ES-I3 (cell line): ENCODE data around the gene IGBP1.

Source experiments
- H3K36me3 ChIP-seq: 2 replicates; pipeline ENCODE4 v1.6.1; 2013; ENCODE audit warnings: mild to moderate bottlenecking, low read length, control low read depth, moderate library complexity; ENCODE audit not compliant: insufficient read depth
- H3K4me1 ChIP-seq: 2 replicates; pipeline ENCODE4 v1.6.1; 2013; ENCODE audit warnings: mild to moderate bottlenecking, control low read depth, low read length; ENCODE audit not compliant: insufficient read depth
- H3K9ac ChIP-seq: 2 replicates; pipeline ENCODE4 v1.6.1; 2013; ENCODE audit warnings: low read depth, mild to moderate bottlenecking, low read length, moderate library complexity
- H3K9me3 ChIP-seq: 2 replicates; pipeline ENCODE4 v1.6.1; 2013; ENCODE audit warnings: mild to moderate bottlenecking, low read length, moderate library complexity; ENCODE audit not compliant: control insufficient read depth, insufficient read depth

IGBP1 gene

DNA sequence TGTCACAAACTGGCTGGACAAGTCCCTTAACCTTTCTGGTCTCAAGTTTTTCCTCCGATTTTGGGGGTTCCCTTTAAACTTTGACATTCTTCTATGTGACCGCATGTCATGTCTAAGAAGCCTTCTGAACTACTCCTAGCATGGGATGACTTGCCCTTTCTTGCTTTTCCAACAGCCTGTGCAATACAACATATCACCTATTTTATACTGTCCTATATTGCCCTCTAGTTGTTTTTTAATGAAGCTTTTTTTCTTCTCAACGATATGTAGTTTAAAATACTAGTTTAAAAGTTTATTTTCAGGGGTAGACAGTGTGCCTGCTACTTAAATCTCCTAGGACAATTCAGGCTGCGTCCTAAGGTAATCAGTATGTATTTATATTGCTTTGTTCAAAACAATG, 1.0 kb upstream of the IGBP1 start:
- Histone ChIP-seq H3K36me3 (peaks cover 11% of the 10 kb centered on the region), H3K9me3 (no peaks in the 10 kb centered on the region), H3K9ac (no peak overlapping the region), H3K4me1 (peaks cover 38% of the 10 kb centered on the region)

DNA sequence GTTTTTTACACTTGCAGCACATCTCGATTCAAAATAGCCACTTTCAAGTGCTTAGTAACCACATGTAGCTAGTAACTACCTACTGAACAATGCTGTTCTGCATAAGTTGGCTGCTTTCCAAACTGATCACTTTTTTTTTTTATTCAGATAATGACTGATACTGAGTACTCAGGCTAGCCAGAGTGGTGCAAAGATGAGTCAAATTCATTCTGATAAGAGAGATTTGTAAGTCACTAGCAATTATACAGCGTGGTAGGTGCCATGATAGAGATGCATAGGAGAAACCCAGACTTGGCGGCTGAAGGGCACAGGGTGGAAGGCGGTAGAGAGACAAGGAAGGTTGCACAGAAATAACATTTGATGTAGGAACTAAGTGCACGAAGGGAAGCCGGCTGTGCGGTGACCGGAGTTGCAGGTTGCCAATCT, 357 bp upstream of the IGBP1 start:
- peaks cover 11% of the 10 kb centered on the region for H3K36me3 ChIP-seq
- H3K4me1 ChIP-seq, result peaks cover 34% of the 10 kb centered on the region
- H3K9ac ChIP-seq, result peak overlapping the region; percentile 90; the same call in 1 of the 2 replicates
- no peaks in the 10 kb centered on the region for H3K9me3 ChIP-seq

DNA sequence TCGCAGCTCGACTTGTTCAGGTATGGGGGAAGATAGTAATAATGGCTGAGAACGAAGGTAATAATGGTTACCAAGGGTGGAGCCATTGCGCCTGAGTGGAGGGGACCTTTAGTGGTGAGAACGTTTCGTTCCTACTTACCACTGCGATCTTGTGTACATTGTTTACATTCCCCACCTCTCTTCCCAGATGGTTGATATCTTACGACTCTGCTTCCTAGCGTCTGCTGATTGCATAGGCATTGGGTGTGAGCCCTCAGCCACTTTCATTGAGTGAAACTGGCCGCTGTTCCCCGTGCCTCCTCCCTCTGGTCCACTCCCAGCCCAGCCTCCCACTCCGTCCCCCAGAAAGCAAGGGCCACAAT, 850 bp downstream of the IGBP1 start:
- H3K36me3 ChIP-seq, result peaks cover 11% of the 10 kb centered on the region

DNA sequence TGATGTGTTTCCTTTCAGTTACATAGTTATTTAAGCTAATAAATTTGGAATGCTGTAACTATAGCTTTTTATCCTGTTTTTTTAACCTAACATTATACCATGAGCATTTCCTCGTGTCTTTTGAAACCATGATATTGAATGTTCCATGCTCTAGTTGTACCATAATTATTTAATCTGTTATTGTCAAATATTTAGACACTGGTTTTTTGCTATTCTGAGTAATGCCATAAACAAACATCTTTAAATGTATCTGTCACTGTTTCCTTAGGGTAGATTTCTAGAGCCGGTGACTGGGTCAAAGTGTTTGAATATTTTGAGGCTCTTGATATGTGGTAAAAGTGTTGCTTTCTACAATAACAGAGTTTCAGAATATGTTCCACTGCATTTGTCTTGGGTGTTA, 5.4 kb downstream of the IGBP1 start:
- no peaks in the 10 kb centered on the region for H3K9me3 ChIP-seq
- 0 out of 2 replicates have a peak, but pooled peaks cover 8% of the 10 kb centered on the region for H3K4me1 ChIP-seq
- H3K36me3 ChIP-seq, result peaks cover 11% of the 10 kb centered on the region
- no peak overlapping the region for H3K9ac ChIP-seq

More for the DNA sequence above, 850 bp downstream of the IGBP1 start:
- H3K9me3 ChIP-seq, result no peaks in the 10 kb centered on the region
- peak overlapping the region; percentile 90 for H3K9ac ChIP-seq
- H3K4me1 ChIP-seq, result peaks cover 23% of the 10 kb centered on the region

DNA sequence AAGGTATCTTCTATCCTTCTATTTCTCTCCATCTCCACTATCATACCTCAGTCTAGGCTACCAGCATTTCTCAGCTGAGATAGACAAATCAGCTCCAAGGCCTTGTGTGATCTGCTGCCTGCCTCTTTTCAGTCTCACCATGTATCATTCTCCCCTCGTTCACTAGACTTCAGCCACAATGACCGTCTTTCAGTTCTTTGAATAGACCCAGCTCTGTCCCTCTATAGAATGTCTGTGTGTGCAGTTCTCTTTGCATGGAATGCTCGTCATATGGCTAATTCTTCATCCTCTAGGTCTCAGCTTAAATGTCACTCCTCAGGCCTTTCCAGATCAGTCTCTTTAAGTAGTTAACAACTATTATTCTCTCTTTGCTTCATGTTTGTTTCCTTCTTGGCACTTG, 6.5 kb downstream of the IGBP1 start:
- Histone ChIP-seq H3K9ac (no peak overlapping the region), H3K9me3 (no peaks in the 10 kb centered on the region), H3K4me1 (0 out of 2 replicates have a peak, but pooled peaks cover 6% of the 10 kb centered on the region), H3K36me3 (peaks cover 11% of the 10 kb centered on the region)

DNA sequence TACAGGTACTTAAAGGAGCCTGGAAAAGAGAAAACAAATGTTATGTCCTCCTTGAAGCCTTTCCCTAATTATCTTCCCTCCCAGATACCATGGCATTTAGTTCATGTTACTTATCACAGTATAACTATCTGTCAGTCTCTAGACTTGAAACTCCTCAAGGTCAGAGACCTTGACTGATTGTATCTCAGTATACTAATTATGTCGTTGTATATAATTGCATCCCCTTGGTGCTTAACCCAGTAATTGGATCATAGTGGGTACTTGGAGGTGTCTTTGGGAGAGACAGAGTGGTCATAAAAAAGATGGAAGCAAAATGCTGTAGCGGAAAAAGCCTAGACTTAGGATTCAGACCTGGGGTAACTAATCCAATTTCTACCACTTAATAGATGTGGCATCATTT, 8.1 kb downstream of the IGBP1 start:
- H3K9ac ChIP-seq, result no peak overlapping the region
- H3K4me1 ChIP-seq, result no peaks in the 10 kb centered on the region
- H3K36me3 ChIP-seq, result no peaks in the 10 kb centered on the region
- H3K9me3 ChIP-seq, result no peaks in the 10 kb centered on the region

DNA sequence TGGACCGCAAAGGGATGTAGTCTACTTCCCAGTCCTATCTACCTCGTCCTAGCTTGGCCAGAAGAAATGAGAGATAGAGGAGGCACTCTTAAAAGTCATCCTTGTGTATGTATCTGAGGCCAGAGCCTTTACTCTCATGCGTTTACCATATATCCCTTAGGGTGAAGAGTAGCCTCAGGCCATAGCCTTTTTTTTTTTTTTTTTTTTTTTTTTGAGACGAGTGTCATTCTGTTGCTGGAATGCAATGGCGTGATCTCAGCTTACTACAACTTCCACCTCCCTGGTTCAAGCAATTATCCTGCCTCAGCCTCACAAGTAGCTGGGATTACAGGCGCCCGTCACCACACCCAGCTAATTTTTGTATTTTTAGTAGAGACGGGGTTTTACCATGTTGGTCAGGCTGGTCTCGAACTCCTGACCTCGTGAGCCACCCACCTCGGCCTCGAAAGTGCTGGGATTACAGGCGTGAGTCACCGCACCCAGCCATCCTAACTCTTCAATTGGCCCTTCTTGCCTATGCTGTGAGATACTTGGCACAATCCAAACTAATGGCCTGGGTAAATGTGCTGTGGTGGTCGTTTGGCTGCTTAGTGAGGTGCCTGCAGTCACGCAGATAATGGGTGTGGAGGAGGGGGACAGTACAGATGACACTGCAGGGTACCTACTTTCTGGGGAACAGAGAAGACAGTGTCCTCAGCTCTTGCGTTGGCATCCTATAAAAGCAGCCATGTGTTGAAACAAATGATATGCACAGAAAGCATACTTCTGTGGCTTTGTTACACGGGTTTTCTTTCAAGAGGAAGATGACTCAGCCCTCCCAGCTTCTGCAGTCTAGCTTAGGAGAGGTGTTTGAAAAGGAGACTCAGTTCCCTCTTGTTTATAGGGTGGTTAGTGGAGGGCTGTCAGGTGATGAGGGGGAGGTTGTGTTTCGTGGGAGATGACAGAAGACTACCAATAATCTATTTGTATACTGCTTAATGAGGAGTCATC, 33.6 kb downstream of the IGBP1 start:
- no peaks in the 10 kb centered on the region for H3K9me3 ChIP-seq
- H3K4me1 ChIP-seq, result peaks cover 44% of the 10 kb centered on the region
- no peak overlapping the region for H3K9ac ChIP-seq
- no peaks in the 10 kb centered on the region for H3K36me3 ChIP-seq

DNA sequence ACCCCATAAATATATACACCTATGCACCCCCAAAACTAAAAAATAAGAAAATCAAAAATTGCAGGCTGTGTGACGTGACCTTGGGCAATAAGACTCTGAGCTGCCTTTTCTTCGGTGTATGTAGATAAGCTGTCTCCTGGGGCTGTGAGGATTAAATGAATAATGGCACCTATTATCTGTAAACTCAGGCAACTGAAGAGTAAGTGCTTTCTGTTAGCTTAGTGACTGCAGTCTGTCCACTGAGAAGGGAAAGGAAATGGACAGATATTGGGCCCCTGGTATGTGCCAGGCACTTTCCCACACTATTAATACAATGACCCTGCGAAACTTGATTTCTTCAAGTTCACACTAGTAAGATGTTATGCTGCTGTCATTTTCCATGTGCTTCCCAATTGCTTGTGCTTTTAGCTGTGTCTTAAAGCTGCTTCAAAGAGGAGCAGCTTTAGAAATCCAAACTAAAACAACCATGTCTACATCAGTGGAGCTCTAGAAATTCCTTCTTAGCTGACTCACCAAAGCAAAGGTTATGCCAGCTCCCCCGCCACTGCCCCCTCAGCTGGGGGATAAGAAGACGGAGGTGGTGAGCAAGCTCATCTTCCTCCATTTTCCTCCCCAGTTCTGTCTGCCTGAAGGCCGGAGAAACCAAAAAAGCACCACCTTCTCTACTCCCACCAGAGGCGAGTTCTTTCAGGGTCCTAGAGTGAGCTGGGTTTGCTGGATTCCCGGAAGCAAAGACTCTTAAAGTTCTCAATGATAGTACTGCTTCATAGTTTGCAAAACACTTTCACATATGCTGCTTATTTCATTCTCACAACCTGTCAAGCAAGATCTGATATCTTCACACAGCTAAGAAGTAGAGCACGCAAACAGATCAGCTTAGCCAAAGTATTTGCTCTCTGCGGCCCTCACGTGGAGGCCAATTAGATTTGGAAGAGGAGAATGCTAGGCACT, 35.3 kb downstream of the IGBP1 start:
- no peaks in the 10 kb centered on the region for H3K9me3 ChIP-seq
- H3K4me1 ChIP-seq, result peaks cover 58% of the 10 kb centered on the region
- no peaks in the 10 kb centered on the region for H3K36me3 ChIP-seq
- H3K9ac ChIP-seq, result peak overlapping the region; percentile 34

DNA sequence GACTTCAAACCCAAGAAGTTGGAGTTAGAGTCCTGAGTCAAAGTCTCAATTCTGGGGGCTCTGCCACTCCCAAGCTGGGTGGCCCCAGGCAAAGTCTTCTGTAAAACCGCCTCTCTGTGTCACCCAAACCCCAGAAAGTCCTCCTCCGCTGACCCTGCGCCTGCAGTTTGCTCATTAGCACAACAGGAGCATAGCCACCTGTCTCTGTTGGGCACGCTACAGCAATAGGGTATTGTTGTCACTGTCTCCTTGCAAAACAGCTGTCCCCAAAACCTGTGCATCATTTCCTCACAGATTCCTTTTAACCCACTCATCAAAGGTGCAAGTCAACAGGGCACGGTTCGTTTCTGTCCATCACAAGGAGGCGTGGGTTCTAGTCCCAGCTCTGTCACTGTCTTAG, 36.0 kb downstream of the IGBP1 start:
- Histone ChIP-seq H3K4me1 (peaks cover 58% of the 10 kb centered on the region), H3K9me3 (no peaks in the 10 kb centered on the region), H3K36me3 (no peaks in the 10 kb centered on the region), H3K9ac (peak overlapping the region; percentile 34; the same call in 1 of the 2 replicates)

DNA sequence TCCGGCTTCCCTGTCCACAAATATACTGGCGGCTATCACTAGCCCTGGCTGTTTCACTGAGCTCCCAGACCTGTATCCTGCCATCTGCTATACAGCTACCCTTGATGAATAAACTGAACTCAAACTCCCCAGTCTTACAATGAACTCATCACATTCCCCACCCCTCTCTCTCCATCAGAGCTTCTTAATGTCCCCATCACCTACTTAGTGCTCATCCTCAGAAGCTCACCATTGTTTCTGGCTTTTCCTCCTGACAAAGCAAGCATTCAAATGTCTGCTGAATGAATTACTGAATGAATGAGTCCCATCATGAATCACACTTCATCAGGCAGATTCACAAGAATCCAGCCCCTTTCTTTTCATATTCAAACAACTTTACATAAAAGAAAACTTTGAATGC, 38.4 kb downstream of the IGBP1 start:
- Histone ChIP-seq H3K4me1 (peaks cover 59% of the 10 kb centered on the region), H3K9me3 (no peaks in the 10 kb centered on the region), H3K9ac (no peak overlapping the region), H3K36me3 (no peaks in the 10 kb centered on the region)

DNA sequence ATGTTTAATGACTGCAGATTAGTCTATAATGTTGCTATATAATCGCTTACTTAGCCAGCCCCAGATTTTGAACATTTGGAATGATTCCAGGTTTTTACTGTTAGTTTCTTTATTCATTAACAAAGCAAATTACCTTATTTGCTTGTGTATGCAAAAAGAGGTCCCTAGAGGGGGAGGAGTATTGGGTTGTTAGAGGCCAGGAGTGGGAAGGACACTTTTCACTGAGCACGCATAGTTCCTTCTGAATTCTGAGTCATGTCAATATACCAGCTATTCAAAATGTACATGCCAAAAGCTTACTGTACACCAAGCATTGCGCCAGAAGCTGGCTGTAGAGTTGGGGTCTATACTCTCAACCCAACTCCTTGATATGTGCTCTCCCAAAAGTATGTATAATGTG, 39.0 kb downstream of the IGBP1 start:
- Histone ChIP-seq H3K9me3 (no peaks in the 10 kb centered on the region), H3K36me3 (no peaks in the 10 kb centered on the region), H3K4me1 (peaks cover 61% of the 10 kb centered on the region), H3K9ac (no peak overlapping the region)

DNA sequence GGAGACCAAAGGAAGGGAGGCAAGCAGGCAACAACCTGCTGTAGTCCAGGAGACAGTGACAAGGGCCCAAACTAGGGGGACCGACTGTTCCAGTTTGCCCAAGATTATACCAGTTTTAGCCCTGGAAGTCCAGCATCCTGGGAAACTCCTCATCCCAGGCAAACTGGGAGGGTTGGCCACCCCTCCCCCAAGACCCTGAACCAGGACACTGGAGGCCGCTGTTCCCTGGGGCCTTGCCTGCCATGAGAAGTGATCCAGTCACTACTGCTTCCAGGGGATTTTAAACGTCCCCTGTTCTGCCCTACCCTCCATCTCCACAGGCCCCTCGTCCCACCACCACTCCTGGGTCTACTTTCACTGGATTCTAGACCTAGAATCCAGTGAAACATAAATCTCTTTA, 39.7 kb downstream of the IGBP1 start:
- Histone ChIP-seq H3K36me3 (no peaks in the 10 kb centered on the region), H3K9me3 (no peaks in the 10 kb centered on the region), H3K4me1 (peaks cover 58% of the 10 kb centered on the region), H3K9ac (no peak overlapping the region)

DNA sequence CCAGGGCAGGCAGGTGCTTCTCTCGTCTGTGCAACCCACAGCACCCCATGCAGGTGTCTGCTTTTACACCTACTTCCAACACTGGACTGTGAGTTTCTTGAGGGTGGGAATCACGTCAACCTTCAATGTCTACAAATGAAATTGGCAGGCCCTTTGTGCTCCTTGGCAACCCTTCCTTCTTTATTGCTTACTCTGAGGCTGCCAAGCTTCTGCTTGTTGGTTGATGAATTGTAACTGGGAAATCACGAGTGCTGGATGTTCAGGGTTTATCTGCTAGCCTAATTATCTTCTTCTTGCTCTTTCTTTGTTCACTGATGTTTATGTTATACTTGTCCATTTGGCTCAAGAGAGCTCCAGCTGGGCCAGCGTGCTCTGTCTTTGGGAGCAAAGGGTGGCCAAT, 41.5 kb downstream of the IGBP1 start:
- H3K4me1 ChIP-seq, result peaks cover 41% of the 10 kb centered on the region

DNA sequence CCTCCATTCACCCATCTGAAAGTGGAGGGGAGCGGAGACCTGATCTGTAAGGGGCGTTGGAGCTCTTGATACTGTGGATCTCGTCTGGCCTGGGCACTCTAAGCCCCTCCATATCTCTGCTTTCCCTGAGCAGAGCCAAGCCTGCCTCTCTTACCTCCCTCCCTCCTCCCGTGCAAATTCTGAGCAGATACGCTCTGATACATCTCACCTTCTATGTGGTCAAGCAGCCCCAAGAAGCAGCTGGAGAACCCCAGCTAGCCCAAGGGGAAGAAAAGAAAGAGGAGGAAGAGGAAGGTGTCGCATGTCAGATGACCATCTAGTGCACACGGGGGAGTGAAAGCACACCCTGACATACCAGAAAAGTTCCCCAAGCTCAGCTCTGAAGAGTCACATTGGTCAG, 42.1 kb downstream of the IGBP1 start:
- Histone ChIP-seq H3K9me3 (no peaks in the 10 kb centered on the region), H3K9ac (no peak overlapping the region), H3K4me1 (peaks cover 41% of the 10 kb centered on the region)

More for the DNA sequence above, 41.5 kb downstream of the IGBP1 start:
- H3K9ac ChIP-seq, result no peak overlapping the region
- no peaks in the 10 kb centered on the region for H3K9me3 ChIP-seq
- no peaks in the 10 kb centered on the region for H3K36me3 ChIP-seq

More for the DNA sequence above, 42.1 kb downstream of the IGBP1 start:
- H3K36me3 ChIP-seq, result no peaks in the 10 kb centered on the region
